ENCODE measurements around the gene JAM2. TPM values are rescaled to one million over a fixed set of nuclear protein-coding genes. Genes with fewer than 3 reads are reported as not detected.
"Not testable (repeated sequence)": the region's sequence is repeated elsewhere in the genome, so short reads cannot be mapped to it uniquely, and the experiment has no call there.

The JAM2 gene
- total RNA-seq, 2 experiments from 2014 or later: 1.5 TPM

GRCh38 chr21:25614441-25614840 lies 24.6 kb upstream of the JAM2 start:
- Mint-ChIP-seq H3K4me3 (no peak overlapping the region), H3K36me3 (ENCODE audit: low read depth) (no peaks in the 10 kb centered on the region), H3K4me1 (ENCODE audit: low read depth) (no peaks in the 10 kb centered on the region), H3K9me3 (no peaks in the 10 kb centered on the region), H3K27me3 (no peaks in the 10 kb centered on the region), H3K27ac (no peak overlapping the region)
- intact Hi-C loops (cut with micrococcal nuclease): no loop called here
- no peak for ATAC-seq
- ChIA-PET CTCF (no interaction called here), POLR2A (no interaction called here)
- no peak for TF ChIP-seq CTCF (IDR thresholded peaks at IDR 0.05)
- no peak for DNase-seq

DNA sequence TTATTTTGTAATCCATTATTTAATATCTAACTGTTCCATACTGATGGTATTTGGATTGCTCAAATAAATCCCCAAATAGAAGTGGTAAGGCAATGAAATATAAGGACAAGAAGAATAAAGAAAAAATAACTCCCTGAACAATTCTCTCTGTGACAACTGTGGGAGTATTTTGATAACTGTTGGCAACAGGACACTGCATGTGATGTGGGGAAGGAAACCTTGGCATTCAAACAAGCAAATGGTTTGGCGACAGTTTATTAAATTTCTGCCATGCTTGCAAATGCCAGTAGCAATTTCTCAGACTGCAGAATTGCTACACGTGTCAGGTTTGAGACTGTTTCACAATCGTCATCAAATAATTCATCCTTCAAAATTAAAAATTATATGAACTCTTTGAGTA lies 23.2 kb upstream of the JAM2 start:
- Mint-ChIP-seq H3K36me3 (ENCODE audit: low read depth) (no peaks in the 10 kb centered on the region), H3K27ac (no peak overlapping the region), H3K9me3 (no peaks in the 10 kb centered on the region), H3K4me3 (no peak overlapping the region), H3K4me1 (ENCODE audit: low read depth) (no peaks in the 10 kb centered on the region), H3K27me3 (no peaks in the 10 kb centered on the region)
- intact Hi-C loops (cut with micrococcal nuclease): no loop called here
- ATAC-seq: no peak
- no peak for DNase-seq
- no peak for TF ChIP-seq CTCF (IDR thresholded peaks at IDR 0.05)
- ChIA-PET CTCF (interaction anchor here (1.8 to 3.7 kb wide), 3 partner anchors 8 to 92 kb away, joined by 4 to 23 read pairs (median 8); no protein-coding TSS in a partner anchor), POLR2A (no interaction called here)

GRCh38 chr21:25619198-25619597 lies 19.9 kb upstream of the JAM2 start:
- ATAC-seq (no peak), DNase-seq (no peak)
- intact Hi-C loops (cut with micrococcal nuclease): no loop called here
- H3K36me3 Mint-ChIP-seq (ENCODE audit: low read depth): no peaks in the 10 kb centered on the region
- no peaks in the 10 kb centered on the region for H3K9me3 Mint-ChIP-seq
- ChIA-PET POLR2A (no interaction called here), CTCF (interaction anchor here (3.7 kb wide), 1 partner anchor 11 kb away, joined by 23 read pairs; no protein-coding TSS in a partner anchor)
- no peaks in the 10 kb centered on the region for H3K27me3 Mint-ChIP-seq
- TF ChIP-seq CTCF (IDR thresholded peaks at IDR 0.05): no peak
- H3K4me3 Mint-ChIP-seq: no peak overlapping the region
- H3K27ac Mint-ChIP-seq: no peak overlapping the region
- H3K4me1 Mint-ChIP-seq (ENCODE audit: low read depth): no peaks in the 10 kb centered on the region

DNA sequence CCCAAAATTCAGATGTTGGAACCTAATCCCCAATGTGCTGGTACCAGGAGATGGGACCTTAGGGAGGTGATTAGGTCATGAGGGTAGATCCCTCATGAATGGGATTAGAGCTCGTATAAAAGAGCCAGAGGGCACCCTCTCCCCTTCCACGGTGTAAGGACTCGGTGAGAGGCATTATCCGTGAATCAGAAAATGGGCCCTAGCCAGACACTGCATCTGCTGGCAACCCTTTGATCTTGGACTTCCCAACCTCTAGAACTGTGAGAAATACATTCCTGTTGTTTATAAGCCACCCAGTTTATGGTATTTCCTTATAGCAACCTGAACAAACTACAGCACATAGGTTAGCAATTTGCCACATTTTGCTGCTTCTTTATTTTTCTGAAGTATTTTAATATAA lies 14.5 kb upstream of the JAM2 start:
- no peak for TF ChIP-seq CTCF (IDR thresholded peaks at IDR 0.05)
- ATAC-seq: no peak

GRCh38 chr21:25625036-25625435 lies 14.0 kb upstream of the JAM2 start:
- Mint-ChIP-seq H3K9me3 (no peaks in the 10 kb centered on the region), H3K27me3 (no peaks in the 10 kb centered on the region), H3K4me1 (ENCODE audit: low read depth) (no peaks in the 10 kb centered on the region), H3K4me3 (no peak overlapping the region), H3K27ac (no peak overlapping the region), H3K36me3 (ENCODE audit: low read depth) (no peaks in the 10 kb centered on the region)
- DNase-seq (no peak), ATAC-seq (no peak)
- intact Hi-C loops (cut with micrococcal nuclease): no loop called here
- POLR2A ChIA-PET: no interaction called here
- TF ChIP-seq CTCF (IDR thresholded peaks at IDR 0.05): no peak
- CTCF ChIA-PET: interaction anchor here (1.2 kb wide), 1 partner anchor 16 kb away, joined by 3 read pairs; no protein-coding TSS in a partner anchor

More for the DNA sequence above, 14.5 kb upstream of the JAM2 start:
- Mint-ChIP-seq H3K4me3 (no peak overlapping the region), H3K27me3 (no peaks in the 10 kb centered on the region), H3K9me3 (no peaks in the 10 kb centered on the region), H3K4me1 (ENCODE audit: low read depth) (no peaks in the 10 kb centered on the region), H3K27ac (no peak overlapping the region), H3K36me3 (ENCODE audit: low read depth) (no peaks in the 10 kb centered on the region)
- ChIA-PET POLR2A (no interaction called here), CTCF (interaction anchor here (1.2 kb wide), 1 partner anchor 15 kb away, joined by 3 read pairs; no protein-coding TSS in a partner anchor)
- no peak for DNase-seq
- intact Hi-C loops (cut with micrococcal nuclease): no loop called here

- H3K9me3 Mint-ChIP-seq; DNase-seq; POLR2A ChIA-PET; ATAC-seq; H3K4me3 Mint-ChIP-seq; H3K27me3 Mint-ChIP-seq; H3K27ac Mint-ChIP-seq; H3K36me3 Mint-ChIP-seq (ENCODE audit: low read depth); intact Hi-C loops (cut with micrococcal nuclease); H3K4me1 Mint-ChIP-seq (ENCODE audit: low read depth): not testable (repeated sequence)
- CTCF ChIA-PET: interaction anchor here (1.2 kb wide), 1 partner anchor 17 kb away, joined by 3 read pairs; no protein-coding TSS in a partner anchor
These were observed 13.1 kb upstream of the JAM2 start for GRCh38 chr21:25625776-25626555.

Data from activated CD8-positive, alpha-beta T cell treated with anti-CD3 and anti-CD28 coated beads for 36 hours (primary cell).